Stimulated activated CD8-positive, alpha-beta memory T cell treated with anti-CD3 and anti-CD28 coated beads, Interleukin-4, amount 100 ng/mL, for 24 hours (primary cell): Measurements from ENCODE around the gene TMEM138.
"Not testable (repeated sequence)": the region's sequence is repeated elsewhere in the genome, so short reads cannot be mapped to it uniquely, and the experiment has no call there.

Experiments used
- DNase-seq: peaks from one replicate; pipeline ENCODE4 v3.0.0-alpha.2; 2020; ENCODE audit warnings: low read depth

TMEM138 gene

GRCh38 chr11:61364012-61364675 lies 2.0 kb downstream of the TMEM138 start:
- no peak for DNase-seq

DNA sequence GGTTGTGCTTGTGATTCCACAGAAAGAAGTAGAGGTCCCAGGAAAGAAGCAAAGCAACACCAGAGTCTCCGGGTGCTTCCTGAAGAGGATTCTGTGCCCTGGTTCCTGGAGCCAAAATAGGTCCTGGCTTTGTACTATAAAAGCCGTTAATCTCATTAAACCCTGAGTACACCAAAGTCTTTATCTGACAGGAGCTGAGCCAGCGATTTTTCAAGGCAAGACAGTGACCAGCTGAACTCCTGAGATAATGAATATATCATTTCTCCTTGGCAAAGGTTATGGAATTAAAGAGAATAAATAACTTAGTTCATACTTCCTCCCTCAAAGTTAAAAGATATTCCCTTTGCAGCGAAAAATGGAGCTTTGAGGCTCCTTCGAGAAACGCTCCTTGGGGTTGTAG lies 5.2 kb downstream of the TMEM138 start:
- no peak for DNase-seq

DNA sequence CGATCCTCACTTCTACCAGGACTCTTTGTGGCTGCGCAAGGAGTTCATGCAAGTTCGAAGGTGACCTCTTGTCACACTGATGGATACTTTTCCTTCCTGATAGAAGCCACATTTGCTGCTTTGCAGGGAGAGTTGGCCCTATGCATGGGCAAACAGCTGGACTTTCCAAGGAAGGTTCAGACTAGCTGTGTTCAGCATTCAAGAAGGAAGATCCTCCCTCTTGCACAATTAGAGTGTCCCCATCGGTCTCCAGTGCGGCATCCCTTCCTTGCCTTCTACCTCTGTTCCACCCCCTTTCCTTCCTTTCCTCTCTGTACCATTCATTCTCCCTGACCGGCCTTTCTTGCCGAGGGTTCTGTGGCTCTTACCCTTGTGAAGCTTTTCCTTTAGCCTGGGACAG lies 6.5 kb downstream of the TMEM138 start:
- DNase-seq: no peak

DNA sequence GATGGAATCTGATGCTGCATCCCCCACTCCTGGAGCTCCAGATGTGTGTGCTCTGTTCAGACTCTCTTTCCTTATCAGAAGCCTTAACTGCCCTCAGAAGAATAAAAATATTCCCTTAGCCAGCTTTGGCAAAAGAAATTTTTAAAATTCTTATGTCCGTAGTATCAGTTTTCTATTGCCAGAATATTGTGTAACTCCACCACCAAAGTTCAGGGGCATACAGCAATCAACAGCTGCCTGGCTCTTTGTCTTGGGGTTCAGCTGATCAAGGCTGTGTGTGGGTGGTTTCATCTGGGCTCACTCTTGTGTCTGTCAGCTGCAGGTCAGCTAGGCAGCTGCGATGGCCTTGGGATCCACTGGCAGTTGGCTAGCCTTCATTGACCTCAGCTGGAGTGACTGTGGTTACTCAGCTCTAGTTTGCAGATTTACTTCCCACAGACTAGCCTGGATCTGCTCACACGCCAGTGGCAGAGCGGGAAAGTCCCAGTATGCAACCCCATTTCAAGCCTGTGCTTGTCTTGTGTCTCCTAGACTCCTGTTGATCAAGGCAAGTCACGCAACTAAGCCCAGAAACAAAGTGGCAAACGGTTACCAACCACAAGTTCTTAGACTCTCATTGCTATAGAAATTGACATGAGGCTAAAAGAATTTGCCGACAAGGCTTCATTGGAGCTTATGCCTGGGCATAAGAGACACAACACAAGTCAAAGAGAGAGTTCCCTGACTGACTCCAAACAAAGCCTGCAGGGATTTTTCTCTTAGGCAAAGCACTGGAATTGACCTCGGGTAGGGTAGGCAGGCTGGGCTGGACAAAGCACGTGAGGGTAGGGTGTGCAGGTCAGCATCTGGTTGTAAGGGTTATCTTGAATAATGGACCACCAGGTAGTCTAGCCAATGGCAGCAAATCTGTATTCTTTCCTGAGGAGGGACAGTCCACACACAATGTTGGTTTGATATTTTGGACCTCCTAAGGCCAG lies 7.5 kb downstream of the TMEM138 start:
- no peak for DNase-seq

DNA sequence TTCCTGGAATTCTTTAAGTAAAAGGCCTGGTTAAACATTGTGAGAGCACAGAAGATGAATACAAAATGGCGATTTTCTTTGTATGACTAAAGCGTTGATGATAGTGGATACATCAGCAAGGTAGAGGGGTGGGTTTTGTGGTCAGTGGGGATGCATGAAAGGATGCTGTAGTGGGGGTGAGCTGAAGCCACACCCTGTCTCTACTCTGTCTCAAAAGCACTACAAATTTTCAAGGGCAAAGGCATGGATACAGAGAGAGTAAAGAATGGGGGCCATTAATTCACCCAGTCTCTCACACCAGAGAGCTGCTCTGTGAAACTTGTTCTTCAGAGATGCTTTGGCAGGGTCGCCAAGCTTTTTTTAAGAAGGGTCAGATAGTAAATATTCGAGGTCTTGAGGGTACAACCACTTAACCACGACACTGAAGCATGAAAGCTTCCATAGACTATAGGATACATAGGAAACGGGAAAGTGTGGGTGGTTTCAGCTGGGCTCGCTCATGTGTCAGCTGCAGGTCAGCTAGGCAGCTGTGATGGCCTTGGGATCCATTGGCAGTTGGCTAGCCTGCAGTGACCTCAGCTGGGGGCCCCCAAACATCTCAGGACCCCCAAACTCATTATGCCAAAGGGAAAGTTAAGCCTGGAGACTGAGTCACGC lies 8.3 kb downstream of the TMEM138 start:
- no peak for DNase-seq

- DNase-seq: no peak
Measured at GRCh38 chr11:61372659-61373420, 10.7 kb downstream of the TMEM138 start.

DNA sequence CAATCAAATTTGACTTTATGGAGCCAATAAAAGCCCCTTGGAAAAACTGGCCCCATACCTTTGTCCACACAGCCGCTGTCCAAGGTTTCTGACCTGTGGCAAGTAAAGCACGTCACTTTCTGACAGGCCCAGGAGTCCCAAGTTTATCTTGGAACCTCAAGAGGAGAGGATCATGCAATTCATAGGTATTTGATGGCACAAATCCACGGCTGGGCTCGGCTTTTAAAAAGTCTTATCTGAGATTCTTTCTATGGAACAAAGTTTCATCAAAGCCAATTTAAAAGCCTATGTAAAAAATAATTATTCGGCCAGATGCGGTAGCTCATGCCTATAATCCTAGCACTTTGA lies 13.6 kb downstream of the TMEM138 start:
- no peak for DNase-seq

- no peak for DNase-seq
Measured at GRCh38 chr11:61377461-61378160, 15.4 kb downstream of the TMEM138 start.

DNA sequence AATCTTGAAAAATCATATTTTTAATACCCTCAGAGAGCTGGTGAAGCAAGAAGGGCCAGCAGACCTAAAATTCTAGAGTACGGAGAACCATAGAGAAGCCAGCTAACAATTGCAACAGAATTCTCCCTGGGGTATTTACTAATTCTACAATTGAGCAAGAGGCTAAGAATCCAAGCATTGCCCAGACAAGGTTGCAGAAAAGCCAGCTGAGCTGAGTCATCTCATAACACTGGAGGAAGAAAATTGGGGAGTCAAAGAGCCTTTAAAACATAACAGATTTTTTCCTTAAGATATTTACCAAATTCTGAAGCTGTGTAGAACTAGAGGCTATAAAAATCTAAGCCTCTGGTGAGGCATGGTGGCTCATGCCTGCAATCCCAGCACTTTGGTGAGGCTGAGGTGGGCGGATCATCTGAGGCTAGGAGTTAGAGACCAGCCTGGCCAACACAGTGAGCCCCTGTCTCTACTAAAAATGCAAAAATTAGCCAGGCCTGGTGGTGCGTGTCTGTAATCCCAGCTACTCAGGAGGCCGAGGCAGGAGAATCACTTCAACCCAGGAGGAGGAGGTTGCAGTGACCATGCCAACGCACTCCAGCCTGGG lies 16.6 kb downstream of the TMEM138 start:
- no peak for DNase-seq

- DNase-seq: no peak
Measured at GRCh38 chr11:61380884-61381283, 18.7 kb downstream of the TMEM138 start.

DNA sequence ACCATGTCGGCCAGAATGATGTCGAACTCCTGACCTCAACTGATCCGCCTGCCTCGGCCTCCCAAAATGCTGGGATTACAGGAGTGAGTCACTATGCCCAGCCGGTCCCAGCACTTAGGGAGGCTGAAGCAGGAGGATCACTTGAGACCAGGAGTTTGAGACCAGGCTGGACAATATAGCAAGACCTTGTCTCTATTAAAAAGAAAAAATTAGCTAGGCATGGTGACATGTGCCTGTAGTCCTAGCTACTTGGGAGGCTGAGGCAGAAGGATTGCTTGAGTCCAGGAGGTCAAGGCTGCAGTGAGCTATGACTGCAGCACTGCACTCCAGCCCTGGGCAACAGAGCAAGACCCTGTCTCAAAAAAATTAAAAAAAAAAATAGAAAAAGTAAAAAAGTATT lies 21.7 kb downstream of the TMEM138 start:
- not testable (repeated sequence) for DNase-seq

GRCh38 chr11:61384271-61385242 lies 22.4 kb downstream of the TMEM138 start:
- no peak for DNase-seq

DNA sequence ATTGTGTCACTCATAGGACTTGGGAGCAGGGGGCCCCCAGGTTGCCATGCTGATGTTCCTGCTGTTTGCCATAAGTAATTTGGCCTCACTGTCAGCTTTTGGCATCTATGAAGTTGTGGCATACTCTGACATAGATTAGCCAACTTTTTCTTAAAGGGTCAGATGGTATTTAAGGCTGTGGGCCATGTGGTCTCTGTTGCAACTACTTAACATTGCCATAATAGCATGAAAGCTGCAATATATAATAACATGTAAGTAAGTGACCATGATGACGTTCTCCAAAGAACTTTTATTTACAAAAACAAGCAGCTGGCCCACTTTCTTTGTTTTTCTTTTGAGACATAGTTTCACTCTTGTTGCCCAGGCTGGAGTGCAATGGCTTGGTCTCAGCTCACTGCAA lies 28.0 kb downstream of the TMEM138 start:
- no peak for DNase-seq

DNA sequence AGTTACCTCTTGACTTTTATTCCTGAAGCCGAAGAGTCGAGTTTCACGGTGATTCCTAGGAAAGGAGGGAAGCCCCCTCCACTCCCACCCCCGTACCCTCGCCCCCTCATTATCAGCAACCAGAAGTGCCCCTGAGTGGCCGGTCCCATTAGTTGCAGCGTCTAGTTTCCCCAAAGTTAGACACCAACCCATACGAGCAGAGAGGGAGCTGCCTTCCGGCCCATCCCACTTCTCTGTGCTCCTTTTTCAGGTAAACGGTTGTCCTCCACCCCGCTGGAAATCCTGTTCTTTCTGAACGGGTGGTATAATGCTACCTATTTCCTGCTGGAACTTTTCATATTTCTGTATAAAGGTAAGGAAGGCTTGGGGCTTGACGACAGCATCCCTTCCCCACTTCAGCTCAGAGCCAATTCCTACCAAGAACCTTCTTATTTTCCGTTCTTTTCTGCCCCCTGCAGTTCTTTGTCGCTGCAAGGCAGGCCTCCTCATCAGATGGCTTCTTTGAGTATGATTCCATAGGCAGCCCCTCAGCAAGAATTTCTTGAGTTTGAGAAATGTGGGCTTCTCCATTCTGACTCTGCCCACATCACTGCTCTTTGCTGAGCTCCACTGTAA lies 30.9 kb downstream of the TMEM138 start:
- no peak for DNase-seq

DNA sequence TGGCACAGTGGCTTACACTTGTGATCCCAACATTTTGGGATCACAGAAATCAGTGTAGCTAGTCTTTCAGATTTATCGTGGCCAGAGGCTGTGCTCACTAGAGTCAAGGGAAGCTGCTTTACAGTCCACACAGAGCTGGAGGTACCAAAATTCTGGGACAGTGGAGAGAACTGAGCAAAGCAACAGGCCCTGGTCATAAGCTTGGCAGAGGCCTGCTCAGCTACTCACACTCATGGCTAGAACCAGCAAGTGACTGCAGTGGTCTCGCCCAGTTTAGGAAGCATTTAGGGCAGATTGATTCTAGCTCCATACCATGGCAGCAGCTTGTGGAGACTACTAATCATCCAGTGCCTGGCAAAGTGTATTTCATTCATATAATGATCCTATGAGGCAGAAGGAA lies 39.0 kb downstream of the TMEM138 start:
- no peak for DNase-seq

DNA sequence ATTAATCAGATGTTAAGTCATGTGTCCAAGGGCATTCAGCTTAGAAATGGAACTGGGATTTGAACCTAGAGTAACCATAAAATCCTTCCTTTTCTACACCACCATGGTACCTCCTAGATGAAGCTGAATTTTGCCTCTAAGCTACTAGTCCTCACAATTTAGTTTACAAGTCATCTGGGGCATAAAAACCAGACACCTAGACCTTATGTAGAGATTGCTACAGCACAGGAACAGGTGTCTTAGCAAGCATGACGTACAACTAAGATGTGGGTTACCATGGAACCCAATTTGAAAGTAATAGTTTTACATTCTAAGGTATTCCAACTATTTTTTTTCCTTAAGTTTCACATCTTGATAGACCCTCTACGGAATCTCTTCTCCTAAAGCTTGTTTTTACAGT lies 39.4 kb downstream of the TMEM138 start:
- DNase-seq: no peak

DNA sequence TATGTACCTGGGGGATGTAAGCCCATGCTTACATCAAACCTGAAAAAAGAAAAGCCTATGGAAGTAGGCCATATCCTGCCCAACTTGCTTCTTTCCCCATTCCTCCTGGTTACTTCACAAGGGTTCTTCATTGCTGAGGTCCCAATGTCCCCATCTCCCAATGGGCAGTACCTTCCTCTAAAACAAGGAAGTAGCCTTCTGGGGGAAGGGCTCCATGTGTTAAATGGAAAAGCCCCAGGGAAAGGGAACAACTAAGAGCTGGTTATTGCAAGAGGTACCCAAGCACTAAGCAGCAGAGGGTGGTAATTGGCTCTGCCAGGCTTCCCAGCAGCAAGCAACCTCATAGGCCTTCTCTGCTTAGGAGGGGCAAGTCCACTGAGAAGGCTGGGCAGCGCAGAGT lies 41.5 kb downstream of the TMEM138 start:
- DNase-seq: no peak

GRCh38 chr11:61404103-61404502 lies 41.9 kb downstream of the TMEM138 start:
- DNase-seq: no peak

DNA sequence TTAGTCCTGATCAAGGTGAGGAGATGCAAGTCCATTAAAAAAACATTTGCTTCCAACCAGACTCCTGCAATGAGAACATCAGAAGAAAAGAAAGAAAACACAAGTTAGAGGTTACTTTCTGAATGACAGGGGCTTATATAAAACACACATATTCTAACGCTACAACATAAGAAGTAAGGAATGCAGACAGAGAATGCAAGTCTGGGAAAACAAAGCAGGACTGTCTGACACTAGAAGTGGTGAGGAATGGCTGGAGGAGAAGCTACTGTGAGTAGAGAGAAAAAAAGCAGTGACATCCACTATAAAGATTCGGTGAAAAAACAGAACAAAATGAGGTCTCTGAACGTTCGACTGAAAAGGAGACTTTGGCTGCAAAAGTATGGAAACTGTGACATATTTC lies 42.5 kb downstream of the TMEM138 start:
- no peak for DNase-seq

GRCh38 chr11:61406067-61406466 lies 43.9 kb downstream of the TMEM138 start:
- no peak for DNase-seq
